Measurements from ENCODE around the gene SLC17A4.
A peak's percentile ranks its signal among the peaks of the same experiment; 100 is the strongest.

Gene SLC17A4

GRCh38 chr6:25750906-25751305 is 3.6 kb upstream of the SLC17A4 start:
- DNase-seq: no peak

GRCh38 chr6:25753079-25753478 is 1.5 kb upstream of the SLC17A4 start:
- DNase-seq: no peak

- DNase-seq: no peak
These were observed 941 bp downstream of the SLC17A4 start for GRCh38 chr6:25755483-25755882.

DNA sequence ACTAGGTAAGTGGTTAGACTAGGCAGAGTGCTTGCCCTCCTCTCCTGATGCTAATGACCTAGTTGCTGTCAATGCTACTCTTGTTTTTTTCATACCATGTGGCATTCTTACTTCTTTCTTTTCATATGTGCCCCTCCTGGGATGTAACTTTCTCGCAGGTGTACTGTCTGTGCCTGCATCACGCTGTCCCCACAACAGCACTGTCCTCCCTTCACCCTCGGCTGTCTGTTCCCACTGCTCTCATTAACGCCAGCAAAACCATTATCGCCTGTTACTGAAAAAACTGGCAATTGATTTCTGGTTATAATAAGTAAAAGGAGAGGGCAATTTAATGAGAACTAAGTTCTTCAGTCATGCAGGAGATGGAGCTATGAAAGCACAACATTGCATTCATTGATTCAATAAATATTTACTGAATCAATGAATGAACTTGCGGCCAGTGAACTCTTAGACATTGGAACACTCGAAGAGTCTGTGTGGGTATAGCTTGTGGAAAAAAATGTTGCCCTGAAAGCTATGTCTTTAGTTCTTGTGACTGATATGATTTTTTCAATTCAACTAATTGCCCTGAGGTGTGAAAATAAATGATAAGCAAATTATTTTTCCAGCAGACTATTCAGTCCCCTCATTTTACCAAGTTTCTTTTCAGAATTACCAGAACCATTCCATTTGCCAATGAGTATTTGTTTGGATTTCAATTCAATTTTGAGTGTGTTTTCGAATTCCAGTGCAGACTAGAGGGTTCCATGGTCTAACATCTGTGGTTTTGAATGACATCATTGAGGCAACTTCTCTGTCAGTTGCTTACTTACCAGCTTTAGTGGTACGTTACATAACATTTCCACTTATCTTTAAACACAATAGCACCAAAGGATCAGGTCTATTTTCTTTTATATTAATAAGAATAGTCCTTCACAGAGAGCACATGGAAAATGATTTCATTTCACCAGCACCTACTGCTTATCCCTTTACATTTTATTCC is 2.1 kb downstream of the SLC17A4 start:
- DNase-seq: no peak

DNA sequence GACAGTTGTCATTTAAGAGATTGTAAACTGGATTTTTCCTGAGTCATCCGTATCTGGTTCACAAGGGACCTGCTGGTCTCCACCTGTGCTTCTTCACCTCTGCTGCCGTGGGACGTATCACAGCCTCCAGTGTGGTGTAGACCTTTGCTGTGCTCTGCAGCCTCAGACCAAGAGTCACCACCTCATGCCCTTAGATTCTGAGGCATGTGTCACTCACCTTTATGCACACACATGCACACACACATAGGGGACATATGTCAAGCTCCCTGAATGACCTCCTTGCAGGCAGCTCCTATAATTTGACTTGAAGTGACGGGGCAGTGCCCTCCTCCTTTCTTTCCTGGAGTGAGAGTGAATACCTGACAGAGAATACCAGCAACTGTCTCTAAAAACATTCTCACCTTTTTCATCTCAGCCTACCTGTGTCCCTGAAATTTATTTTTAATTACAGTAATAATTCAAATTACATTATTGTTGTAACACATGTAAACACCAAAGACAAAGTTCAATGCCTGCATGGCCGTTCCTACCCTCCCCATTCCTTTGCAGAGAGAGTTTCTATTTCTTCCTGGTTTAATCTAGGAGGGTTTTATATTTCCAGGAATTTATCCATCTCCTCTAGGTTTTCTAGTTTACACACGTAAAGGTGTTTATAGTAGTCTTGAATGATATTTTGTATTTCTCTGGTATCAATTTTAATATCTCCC is 3.5 kb downstream of the SLC17A4 start:
- DNase-seq: no peak

- DNase-seq: no peak
These were observed 10.1 kb downstream of the SLC17A4 start for GRCh38 chr6:25764611-25765010.

DNA sequence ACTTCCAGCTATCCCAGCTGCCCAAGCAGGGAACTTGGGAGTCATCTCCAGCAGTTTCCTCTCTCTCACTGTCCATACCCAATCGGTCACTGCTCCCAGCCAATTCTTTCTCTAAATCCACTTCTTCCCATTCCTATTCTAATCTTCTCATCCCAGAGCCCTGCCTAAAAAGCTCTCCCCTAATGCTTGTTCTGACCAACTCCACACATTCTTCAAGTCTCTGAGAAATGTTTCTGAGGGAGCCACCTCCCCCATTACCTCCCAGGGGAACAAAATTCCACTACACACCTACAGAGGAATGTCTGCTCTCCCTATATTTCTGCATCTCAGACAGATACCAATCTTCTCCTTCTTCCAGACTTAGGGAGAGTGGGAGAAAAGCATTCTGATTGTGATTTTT is 14.0 kb downstream of the SLC17A4 start:
- no peak for DNase-seq

DNA sequence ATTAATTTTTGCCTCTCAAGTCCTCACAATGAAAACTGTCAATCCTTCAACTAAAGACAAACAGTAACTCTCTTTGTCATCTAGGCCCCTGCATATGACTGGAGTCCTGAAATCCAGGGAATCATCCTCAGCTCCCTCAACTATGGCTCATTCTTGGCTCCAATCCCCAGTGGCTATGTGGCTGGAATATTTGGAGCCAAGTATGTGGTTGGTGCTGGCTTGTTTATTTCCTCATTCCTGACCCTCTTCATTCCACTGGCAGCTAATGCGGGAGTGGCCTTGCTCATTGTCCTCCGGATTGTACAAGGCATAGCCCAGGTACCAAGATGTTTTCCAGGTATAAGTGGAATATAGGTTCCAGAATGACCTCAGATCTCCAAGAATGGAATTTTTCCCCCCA is 15.4 kb downstream of the SLC17A4 start:
- no peak for DNase-seq

DNA sequence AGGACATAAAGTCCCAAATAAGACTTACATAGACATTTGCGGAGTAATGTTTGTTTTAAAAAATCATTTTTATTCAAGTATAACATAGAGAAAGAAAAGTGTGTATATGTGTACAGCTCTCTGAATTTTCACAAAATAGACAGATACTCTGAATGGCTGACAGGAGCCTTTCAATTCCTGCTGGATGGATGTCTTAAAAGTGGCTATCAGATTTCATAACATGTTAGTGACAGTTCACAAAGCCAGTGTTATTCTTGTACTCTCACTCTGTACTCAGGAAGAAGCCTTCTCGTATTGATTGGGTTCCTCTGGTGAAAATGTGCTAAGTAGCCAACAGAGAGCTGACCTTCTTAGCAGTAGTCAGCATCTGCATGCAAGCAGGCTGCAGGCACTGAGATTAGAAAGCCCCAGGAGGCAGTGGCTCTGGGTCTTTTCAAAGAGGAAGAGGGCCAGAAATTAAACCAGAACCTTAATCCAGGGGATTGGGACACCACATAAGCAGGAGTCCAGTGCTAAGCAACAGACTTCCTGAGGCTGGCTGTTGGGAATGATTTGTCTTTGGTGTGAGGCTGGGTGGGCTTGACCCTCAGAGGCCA is 19.7 kb downstream of the SLC17A4 start:
- DNase-seq: no peak

DNA sequence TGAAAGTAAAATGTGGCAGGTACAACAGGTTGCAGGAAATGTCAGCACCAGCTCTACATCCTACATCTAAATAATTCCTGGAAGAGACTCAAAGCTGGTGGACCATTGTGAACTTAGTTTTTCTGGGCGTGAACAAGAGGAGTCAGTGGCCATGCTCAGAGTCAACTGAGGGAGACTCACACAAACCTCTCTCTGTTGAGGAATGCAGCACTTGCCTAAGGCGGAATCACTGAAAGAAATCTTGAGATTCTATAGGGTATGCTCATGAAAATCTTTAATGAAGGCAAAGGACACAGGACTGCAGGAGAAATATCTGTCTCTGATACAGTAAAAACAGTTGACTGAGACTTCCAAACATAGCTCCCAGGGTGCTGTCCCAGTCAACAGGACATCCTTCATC is 22.5 kb downstream of the SLC17A4 start:
- DNase-seq: no peak

DNA sequence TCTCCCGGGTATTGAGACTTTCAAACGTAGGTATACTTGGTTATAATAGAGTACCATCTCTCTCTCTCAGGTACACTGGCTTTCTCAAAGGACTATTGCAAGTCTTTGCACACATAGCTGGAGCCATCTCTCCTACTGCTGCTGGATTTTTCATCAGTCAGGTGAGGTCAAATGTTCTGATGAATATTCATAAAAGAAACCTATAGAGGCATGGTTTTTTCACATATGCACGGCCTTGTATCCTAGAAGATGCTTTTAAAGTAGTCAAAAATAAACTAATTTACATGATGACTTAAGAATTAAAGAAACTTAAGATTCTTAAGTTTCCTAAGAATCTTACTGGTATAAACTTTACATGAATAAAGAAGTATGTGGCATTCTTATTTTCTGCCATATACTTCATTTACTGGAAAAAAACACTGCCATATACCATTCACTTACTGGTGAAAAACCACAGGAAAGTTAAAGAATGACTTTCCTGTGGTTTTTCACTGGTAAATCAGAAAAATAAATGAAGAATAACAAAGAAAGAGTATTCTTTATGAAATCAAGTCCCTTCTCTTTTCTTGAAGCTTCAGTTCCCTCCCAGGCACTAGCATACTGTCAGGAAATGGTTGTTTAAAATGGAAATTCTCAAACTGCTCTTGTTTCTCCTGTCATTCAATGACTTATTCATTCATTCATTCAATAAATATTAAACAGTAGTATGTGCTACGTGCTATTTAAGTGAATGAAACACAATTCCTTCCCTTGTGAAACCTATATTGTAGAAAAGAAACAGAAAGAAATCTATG is 23.5 kb downstream of the SLC17A4 start:
- DNase-seq: peak; percentile 44

- no peak for DNase-seq
These were observed 26.6 kb downstream of the SLC17A4 start for GRCh38 chr6:25781134-25781533.

DNA sequence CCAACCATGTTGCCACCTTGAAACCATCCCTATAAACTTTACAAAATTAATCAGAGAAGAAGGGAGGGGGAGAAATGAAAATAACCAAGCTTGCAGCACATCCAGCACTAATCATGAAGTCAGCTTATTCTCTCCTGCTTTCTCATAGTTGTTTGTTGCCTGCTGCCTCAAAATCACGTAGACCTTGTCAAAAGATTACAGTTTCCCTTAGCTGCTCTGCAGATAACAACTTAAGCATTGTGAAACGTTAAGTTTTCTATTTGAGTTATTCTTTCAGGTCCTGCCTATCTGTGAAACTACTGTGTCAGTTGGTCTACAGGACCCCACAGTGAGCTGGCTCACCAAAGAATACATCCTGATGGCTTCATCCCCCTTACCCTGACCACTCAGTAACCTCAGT is 32.9 kb downstream of the SLC17A4 start:
- peak; percentile 45 for DNase-seq

DNA sequence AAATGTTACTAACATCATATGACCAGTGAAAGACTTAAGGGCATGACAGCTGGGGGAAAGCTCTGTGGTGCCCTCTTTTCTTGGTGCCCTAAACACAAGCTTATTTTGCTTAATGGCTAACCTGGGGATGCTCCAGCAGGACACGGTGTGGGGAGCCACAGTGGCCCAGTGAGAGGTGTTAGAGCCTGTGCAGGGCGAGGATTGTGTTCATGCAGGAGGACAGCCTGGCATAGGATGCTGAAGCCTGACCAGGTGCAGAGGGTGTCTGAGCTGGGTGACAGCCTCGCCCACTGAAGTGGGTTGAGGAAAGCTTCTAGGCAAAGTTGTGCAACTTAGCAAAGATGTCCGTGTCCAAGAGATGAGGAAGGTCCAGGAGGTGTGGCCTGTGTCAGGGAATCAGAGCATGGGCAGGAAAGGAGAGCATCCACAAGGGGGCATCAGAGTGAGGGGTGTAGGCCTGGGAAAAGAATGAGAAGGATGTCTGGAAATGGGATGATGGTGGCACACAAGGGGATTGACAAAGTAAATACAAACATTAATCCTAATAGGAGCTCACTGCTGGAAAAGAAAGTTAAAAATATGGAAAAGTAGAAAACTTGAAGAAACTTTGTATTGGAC is 33.9 kb downstream of the SLC17A4 start:
- peak; percentile 21 for DNase-seq

DNA sequence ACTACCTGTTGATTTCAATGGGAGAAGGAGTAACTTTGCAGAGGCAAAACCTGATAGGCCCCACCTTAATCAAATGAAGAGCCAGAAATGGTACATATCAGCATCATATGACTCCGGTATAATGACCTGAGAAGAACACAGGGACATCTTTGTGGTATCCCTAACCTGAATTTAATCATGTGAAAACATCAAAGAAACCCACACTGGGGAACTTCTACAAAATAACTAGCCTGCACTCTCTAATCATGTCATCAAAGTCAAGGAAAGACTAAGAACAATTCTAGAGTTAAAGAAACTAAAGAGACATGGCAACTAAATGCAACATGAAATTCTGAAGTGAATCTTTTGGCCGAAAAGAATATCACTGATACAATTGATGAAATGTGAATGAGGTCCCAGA is 34.9 kb downstream of the SLC17A4 start:
- peak; percentile 12 for DNase-seq

- DNase-seq: no peak
These were observed 37.5 kb downstream of the SLC17A4 start for GRCh38 chr6:25792016-25792415.

GRCh38 chr6:25793970-25794369 is 39.4 kb downstream of the SLC17A4 start:
- DNase-seq: no peak

DNA sequence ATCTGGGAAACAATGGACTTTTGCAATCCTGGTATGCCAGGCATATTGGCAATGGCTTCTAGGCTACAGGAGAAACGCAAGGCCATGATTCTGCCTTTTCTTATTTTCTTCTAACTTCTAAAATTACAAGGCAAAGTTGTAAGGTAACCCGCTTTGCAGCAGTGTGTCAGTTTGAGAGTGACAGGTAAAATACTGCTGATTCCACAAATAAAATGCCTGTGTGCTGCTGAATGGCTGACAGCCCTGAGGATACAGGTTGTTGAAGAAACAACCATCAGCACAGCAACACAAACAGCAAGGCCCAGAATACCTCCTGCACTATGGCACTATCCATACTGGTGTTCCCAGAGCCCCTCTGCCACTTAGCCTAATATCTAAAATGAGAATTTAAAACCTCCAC is 40.2 kb downstream of the SLC17A4 start:
- DNase-seq: no peak

GRCh38 chr6:25801436-25801835 is 46.9 kb downstream of the SLC17A4 start:
- DNase-seq: no peak

- DNase-seq: no peak
These were observed 50.3 kb downstream of the SLC17A4 start for GRCh38 chr6:25804804-25805203.

DNA sequence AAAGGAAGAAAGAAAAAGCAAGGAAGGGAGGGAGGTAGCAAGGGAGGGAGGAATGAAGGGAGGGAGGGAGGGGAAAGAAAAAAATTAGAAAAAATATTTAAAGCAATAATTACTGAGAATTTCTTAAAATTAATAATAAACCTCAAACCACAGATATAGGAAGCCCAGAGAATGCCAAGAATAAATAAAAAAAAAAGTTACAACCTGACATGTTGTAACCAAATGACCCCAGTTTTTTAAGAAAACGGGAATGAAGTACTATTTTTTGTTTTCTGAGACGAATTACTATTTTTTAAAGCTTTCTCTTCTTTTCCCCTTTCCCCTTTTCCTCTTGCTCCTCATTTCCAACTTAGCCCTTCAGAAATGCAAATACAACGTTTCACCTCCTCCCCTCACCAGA is 60.7 kb downstream of the SLC17A4 start:
- DNase-seq: no peak

DNA sequence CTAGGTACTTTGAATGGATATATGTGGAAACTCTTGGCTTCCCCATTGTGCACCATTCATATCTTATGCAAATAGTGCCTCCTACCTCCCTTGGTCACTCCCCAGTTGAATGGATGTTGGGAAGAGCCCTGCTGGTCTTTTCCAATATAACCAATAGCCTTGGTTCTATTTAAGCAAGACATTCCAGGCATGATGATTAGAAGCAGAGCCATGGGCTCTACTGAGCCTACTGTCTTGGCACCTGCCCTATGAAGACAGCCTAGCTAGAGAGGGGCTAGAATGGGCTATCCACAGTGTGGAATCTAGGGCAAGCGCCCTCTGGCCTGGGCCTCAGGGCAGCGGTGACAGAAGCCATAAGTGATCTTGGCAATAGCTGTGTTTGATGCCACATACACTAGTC is 61.7 kb downstream of the SLC17A4 start:
- no peak for DNase-seq

All from activated CD4-positive, alpha-beta T cell treated with anti-CD3 and anti-CD28 coated beads, Interleukin-2, amount 50 U/mL, for 16 hours (primary cell).